Activated naive CD4-positive, alpha-beta T cell treated with anti-CD3 and anti-CD28 coated beads for 36 hours (primary cell): ENCODE data around the gene SPX. TPM values are rescaled to one million over a fixed set of nuclear protein-coding genes. Genes with fewer than 3 reads are reported as not detected.

Experiments
- CTCF ChIA-PET: fragments of 350-600 bp; sonication (Branson Sonifier 250); formaldehyde crosslinking; loops from one replicate; lab custom pipeline; 2021; ENCODE audit warnings: antibody characterized with exemption; lab: Charles Lee
- DNase-seq: peaks from one replicate; pipeline ENCODE4 v3.0.0-alpha.2; 2020
- H3K27ac Mint-ChIP-seq: one replicate; pipeline ENCODE4 v1.8.0; 2021; ENCODE audit warnings: mild to moderate bottlenecking, mixed read lengths
- H3K27me3 Mint-ChIP-seq: one replicate; pipeline ENCODE4 v1.8.0; 2021; ENCODE audit warnings: low read depth, mixed read lengths
- H3K36me3 Mint-ChIP-seq: one replicate; pipeline ENCODE4 v1.8.0; 2021; ENCODE audit warnings: low read depth, mixed read lengths
- H3K4me1 Mint-ChIP-seq: one replicate; pipeline ENCODE4 v1.8.0; 2021; ENCODE audit warnings: low read depth, mixed read lengths
- H3K4me3 Mint-ChIP-seq: one replicate; pipeline ENCODE4 v1.8.0; 2021; ENCODE audit warnings: mild to moderate bottlenecking, moderate library complexity, mixed read lengths
- H3K9me3 Mint-ChIP-seq: one replicate; pipeline ENCODE4 v1.8.0; 2021; ENCODE audit warnings: mixed read lengths
- intact Hi-C: fragments of 100-400 bp; cut with micrococcal nuclease; formaldehyde crosslinking; loops from one replicate; pipeline ENCODE4 v1.15.1; 2023
- total RNA-seq, 2 experiments: library from RNA; stranded (reverse); gene quantifications; one replicate each; pipeline ENCODE4 v1.2.3, GENCODE V29; 2021

Gene SPX
- total RNA-seq, 2 experiments from 2014 or later, result 0.50 to 0.57 TPM

GRCh38 chr12:21562859-21563258 is 36.8 kb downstream of the SPX start:
- Mint-ChIP-seq H3K4me3 (no peak overlapping the region), H3K27me3 (no peaks in the 10 kb centered on the region), H3K4me1 (peaks cover 7% of the 10 kb centered on the region), H3K27ac (no peak overlapping the region), H3K9me3 (no peaks in the 10 kb centered on the region), H3K36me3 (no peaks in the 10 kb centered on the region)
- CTCF ChIA-PET, result no interaction called here
- DNase-seq, result no peak
- intact Hi-C loops, result no loop called here

- H3K9me3 Mint-ChIP-seq, result no peaks in the 10 kb centered on the region
- H3K27me3 Mint-ChIP-seq, result no peaks in the 10 kb centered on the region
- no peaks in the 10 kb centered on the region for H3K4me1 Mint-ChIP-seq
- no peak overlapping the region for H3K4me3 Mint-ChIP-seq
- intact Hi-C loops, result no loop called here
- CTCF ChIA-PET, result interaction anchor here (0.8 kb wide), 1 partner anchor 114 kb away, joined by 3 read pairs; no protein-coding TSS in a partner anchor
- no peaks in the 10 kb centered on the region for H3K36me3 Mint-ChIP-seq
- no peak for DNase-seq
- no peak overlapping the region for H3K27ac Mint-ChIP-seq
Measured at GRCh38 chr12:21566223-21566906, 40.3 kb downstream of the SPX start.

- Mint-ChIP-seq H3K36me3 (no peaks in the 10 kb centered on the region), H3K27me3 (no peaks in the 10 kb centered on the region), H3K4me3 (no peak overlapping the region), H3K9me3 (no peaks in the 10 kb centered on the region), H3K27ac (no peak overlapping the region), H3K4me1 (no peaks in the 10 kb centered on the region)
- DNase-seq, result no peak
- CTCF ChIA-PET, result interaction anchor here (0.8 kb wide), 1 partner anchor 113 kb away, joined by 3 read pairs; no protein-coding TSS in a partner anchor
- intact Hi-C loops, result no loop called here
Measured at GRCh38 chr12:21566907-21567394, 40.9 kb downstream of the SPX start.

- CTCF ChIA-PET, result interaction anchor here (0.8 to 2.2 kb wide), 2 partner anchors 10 to 20 kb away, joined by 3 to 5 read pairs; no protein-coding TSS in a partner anchor
- Mint-ChIP-seq H3K4me1 (no peaks in the 10 kb centered on the region), H3K27ac (no peak overlapping the region), H3K4me3 (no peak overlapping the region), H3K36me3 (no peaks in the 10 kb centered on the region), H3K9me3 (no peaks in the 10 kb centered on the region), H3K27me3 (no peaks in the 10 kb centered on the region)
- intact Hi-C loops, result no loop called here
- DNase-seq, result no peak
Measured at GRCh38 chr12:21568115-21568514, 42.0 kb downstream of the SPX start.

- Mint-ChIP-seq H3K27me3 (no peaks in the 10 kb centered on the region), H3K36me3 (no peaks in the 10 kb centered on the region), H3K9me3 (no peaks in the 10 kb centered on the region)
Measured at GRCh38 chr12:21571046-21571445, 45.0 kb downstream of the SPX start.

GRCh38 chr12:21573733-21574358 is 47.8 kb downstream of the SPX start:
- H3K4me3 Mint-ChIP-seq, result no peak overlapping the region
- intact Hi-C loops, result no loop called here
- no peaks in the 10 kb centered on the region for H3K36me3 Mint-ChIP-seq
- CTCF ChIA-PET, result interaction anchor here (0.6 kb wide), 2 partner anchors 19 to 54 kb away, joined by 3 to 6 read pairs; no protein-coding TSS in a partner anchor
- DNase-seq, result no peak
- no peaks in the 10 kb centered on the region for H3K27me3 Mint-ChIP-seq
- H3K4me1 Mint-ChIP-seq, result no peaks in the 10 kb centered on the region
- H3K9me3 Mint-ChIP-seq, result no peaks in the 10 kb centered on the region
- no peak overlapping the region for H3K27ac Mint-ChIP-seq

More at GRCh38 chr12:21571046-21571445, 45.0 kb downstream of the SPX start:
- CTCF ChIA-PET, result no interaction called here
- Mint-ChIP-seq H3K4me3 (no peak overlapping the region), H3K27ac (no peak overlapping the region), H3K4me1 (no peaks in the 10 kb centered on the region)
- DNase-seq, result no peak
- intact Hi-C loops, result no loop called here

GRCh38 chr12:21576431-21576830 is 50.3 kb downstream of the SPX start:
- no peaks in the 10 kb centered on the region for H3K9me3 Mint-ChIP-seq
- H3K4me3 Mint-ChIP-seq, result no peak overlapping the region
- no peak for DNase-seq
- no peak overlapping the region for H3K27ac Mint-ChIP-seq
- H3K27me3 Mint-ChIP-seq, result no peaks in the 10 kb centered on the region
- CTCF ChIA-PET, result no interaction called here
- H3K4me1 Mint-ChIP-seq, result no peaks in the 10 kb centered on the region
- H3K36me3 Mint-ChIP-seq, result peaks cover 2% of the 10 kb centered on the region
- intact Hi-C loops, result no loop called here

- no peak for DNase-seq
- no peaks in the 10 kb centered on the region for H3K27me3 Mint-ChIP-seq
- no peak overlapping the region for H3K27ac Mint-ChIP-seq
- intact Hi-C loops, result no loop called here
- H3K4me3 Mint-ChIP-seq, result no peak overlapping the region
- no peaks in the 10 kb centered on the region for H3K4me1 Mint-ChIP-seq
- H3K36me3 Mint-ChIP-seq, result peaks cover 2% of the 10 kb centered on the region
- no peaks in the 10 kb centered on the region for H3K9me3 Mint-ChIP-seq
- CTCF ChIA-PET, result no interaction called here
Measured at GRCh38 chr12:21577516-21577915, 51.4 kb downstream of the SPX start.

- CTCF ChIA-PET, result no interaction called here
- Mint-ChIP-seq H3K9me3 (no peaks in the 10 kb centered on the region), H3K27me3 (no peaks in the 10 kb centered on the region), H3K36me3 (peaks cover 2% of the 10 kb centered on the region), H3K27ac (no peak overlapping the region), H3K4me1 (no peaks in the 10 kb centered on the region), H3K4me3 (no peak overlapping the region)
- intact Hi-C loops, result no loop called here
- no peak for DNase-seq
Measured at GRCh38 chr12:21580748-21581516, 54.8 kb downstream of the SPX start.

Other genes starting within 250 kb of the SPX start
- not detected for gene SLCO1A2, start 191.4 kb upstream of the SPX start, total RNA-seq
- gene IAPP, start 153.4 kb upstream of the SPX start, total RNA-seq, result not detected
- 10 to 100 TPM; 21.0 to 21.6 TPM for gene PYROXD1, start 88.6 kb upstream of the SPX start, total RNA-seq
- 10 to 100 TPM; 89.8 to 93.7 TPM for gene RECQL, start 24.7 kb upstream of the SPX start, total RNA-seq
- 10 to 100 TPM; 36.2 to 36.8 TPM for gene GOLT1B, start 24.5 kb upstream of the SPX start, total RNA-seq
- gene GYS2, start 78.6 kb downstream of the SPX start, total RNA-seq, result not detected
- gene LDHB, start 131.5 kb downstream of the SPX start, total RNA-seq, result 1,000 to 10,000 TPM; 2,296 to 2,461 TPM
- not detected for gene KCNJ8, start 248.4 kb downstream of the SPX start, total RNA-seq